ENCODE measurements around the gene NRTN. TPM values are rescaled to one million over a fixed set of nuclear protein-coding genes. Genes with fewer than 3 reads are reported as not detected.

Gene NRTN
- total and polyA plus RNA-seq, 2 donors (not counting 1 experiment from before 2014, with no cell fraction given) = 0.27 TPM; not detected in 1

DNA sequence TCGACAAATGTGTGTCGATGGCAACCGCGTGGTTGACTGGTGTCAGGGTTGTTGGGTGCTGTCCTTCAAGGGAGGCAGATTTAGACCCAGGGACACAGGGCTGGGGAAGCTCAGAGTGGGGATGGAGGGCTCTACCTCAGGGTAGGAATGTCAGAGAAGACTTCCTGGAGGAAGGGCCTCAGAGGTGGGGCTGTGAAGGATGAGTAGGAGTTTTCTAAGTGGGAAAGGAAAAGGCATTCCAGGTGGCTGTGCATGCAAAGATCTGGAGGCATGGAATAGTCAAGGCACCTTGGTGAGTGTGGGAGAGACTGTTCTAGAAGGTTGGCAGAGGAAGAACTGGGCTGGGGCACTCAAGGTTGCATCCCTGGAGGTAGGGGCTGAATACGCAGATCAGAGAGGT lies 2.0 kb downstream of the NRTN start:
- ChIA-PET CTCF (interaction anchor here (1.0 to 1.1 kb wide), 2 partner anchors 215 to 216 kb away, joined by 3 to 4 read pairs; no protein-coding TSS in a partner anchor), POLR2A (no interaction called here)
- H3K9ac ChIP-seq (ENCODE audit: low read length) = no peak overlapping the region
- no peak overlapping the region for H3K4me3 ChIP-seq (ENCODE audit: control extremely low read depth in 1 of 5, extremely low read depth in 1 of 5, insufficient read depth in 1 of 5, low read depth in 2 of 5, low read length in 4 of 5)
- WGBS (ENCODE audit: insufficient coverage) = 96% methylated on average over 5 of the region's 5 CpGs
- Mint-ChIP-seq H3K4me1 (peaks cover 21% of the 10 kb centered on the region), H3K4me3 (peak overlapping the region; percentile 1), H3K27me3 (peaks cover 14% of the 10 kb centered on the region), H3K9me3 (ENCODE audit: insufficient read depth) (no peaks in the 10 kb centered on the region), H3K27ac (no peak overlapping the region)
- ATAC-seq (ENCODE audit: low read depth) = no peak
- no peaks in the 10 kb centered on the region for H3K79me2 ChIP-seq (ENCODE audit: control insufficient read depth, insufficient read depth, low read length)
- H3K36me3 ChIP-seq (replicated peaks in 1 of 2; ENCODE audit: control extremely low read depth in 1 of 2, control insufficient read depth in 1 of 2, extremely low read depth in 1 of 2, insufficient read depth in 2 of 2, low read length in 1 of 2) = no peaks in the 10 kb centered on the region
- DNase-seq = no peak
- no peak for TF ChIP-seq EZH2 (IDR thresholded peaks at IDR 0.05; ENCODE audit: borderline replicate concordance, insufficient read depth, low read depth, low read length, poor library complexity, severe bottlenecking)
- no peak for TF ChIP-seq CTCF (IDR thresholded peaks at IDR 0.05)
- no peaks in the 10 kb centered on the region for H4K20me1 ChIP-seq (ENCODE audit: control insufficient read depth, insufficient read depth, low read length, poor library complexity, severe bottlenecking)
- H3K4me2 ChIP-seq (replicated peaks; ENCODE audit: low read depth, low read length, poor library complexity, severe bottlenecking) = no peak overlapping the region
- no peak overlapping the region for H3K27ac ChIP-seq (ENCODE audit: low read length in 2 of 2)
- peaks cover 0 to 29% (median 0%) of the 10 kb centered on the region in 3 donors for H3K9me3 ChIP-seq (ENCODE audit: control extremely low read depth in 1 of 3, control insufficient read depth in 2 of 3, insufficient read depth in 1 of 3, low read length in 2 of 3)
- peaks cover 0 to 36% (median 15%) of the 10 kb centered on the region in 4 experiments for H3K27me3 ChIP-seq (replicated peaks in 1 of 4; ENCODE audit: control extremely low read depth in 1 of 4, control insufficient read depth in 3 of 4, insufficient read depth in 4 of 4, low read length in 3 of 4)
- H2AFZ ChIP-seq (ENCODE audit: insufficient read depth, low read depth, low read length, poor library complexity, severe bottlenecking) = no peak overlapping the region
- intact Hi-C loops (cut with micrococcal nuclease) = loop anchor here (5.0 kb wide), 1 partner anchor 100 kb away; no protein-coding TSS in a partner anchor
- H3K4me1 ChIP-seq (ENCODE audit: control insufficient read depth in 2 of 2, insufficient read depth in 2 of 2, low read length in 2 of 2) = peaks cover 18 to 27% of the 10 kb centered on the region in 2 donors

- intact Hi-C loops (cut with micrococcal nuclease) = loop anchor here (5.0 kb wide), 1 partner anchor 99 kb away; no protein-coding TSS in a partner anchor
- Histone ChIP-seq H3K9me3 (ENCODE audit: control extremely low read depth in 1 of 3, control insufficient read depth in 2 of 3, insufficient read depth in 1 of 3, low read length in 2 of 3) (peaks cover 0 to 25% (median 0%) of the 10 kb centered on the region in 3 donors), H3K27ac (ENCODE audit: low read length in 2 of 2) (no peak overlapping the region), H3K27me3 (replicated peaks in 1 of 4; ENCODE audit: control extremely low read depth in 1 of 4, control insufficient read depth in 3 of 4, insufficient read depth in 4 of 4, low read length in 3 of 4) (peaks cover 0 to 22% (median 10%) of the 10 kb centered on the region in 4 experiments), H4K20me1 (ENCODE audit: control insufficient read depth, insufficient read depth, low read length, poor library complexity, severe bottlenecking) (no peaks in the 10 kb centered on the region), H3K4me2 (replicated peaks; ENCODE audit: low read depth, low read length, poor library complexity, severe bottlenecking) (no peak overlapping the region), H3K36me3 (replicated peaks in 1 of 2; ENCODE audit: control extremely low read depth in 1 of 2, control insufficient read depth in 1 of 2, extremely low read depth in 1 of 2, insufficient read depth in 2 of 2, low read length in 1 of 2) (no peaks in the 10 kb centered on the region), H2AFZ (ENCODE audit: insufficient read depth, low read depth, low read length, poor library complexity, severe bottlenecking) (no peak overlapping the region), H3K79me2 (ENCODE audit: control insufficient read depth, insufficient read depth, low read length) (no peaks in the 10 kb centered on the region), H3K9ac (ENCODE audit: low read length) (no peak overlapping the region), H3K4me3 (ENCODE audit: control extremely low read depth in 1 of 5, extremely low read depth in 1 of 5, insufficient read depth in 1 of 5, low read depth in 2 of 5, low read length in 4 of 5) (no peak overlapping the region), H3K4me1 (ENCODE audit: control insufficient read depth in 2 of 2, insufficient read depth in 2 of 2, low read length in 2 of 2) (peaks cover 15 to 21% of the 10 kb centered on the region in 2 donors)
- Mint-ChIP-seq H3K4me3 (no peak overlapping the region), H3K4me1 (peaks cover 14% of the 10 kb centered on the region), H3K9me3 (ENCODE audit: insufficient read depth) (no peaks in the 10 kb centered on the region), H3K27me3 (peaks cover 5% of the 10 kb centered on the region), H3K27ac (no peak overlapping the region)
- TF ChIP-seq EZH2 (IDR thresholded peaks at IDR 0.05; ENCODE audit: borderline replicate concordance, insufficient read depth, low read depth, low read length, poor library complexity, severe bottlenecking) = no peak
- no peak for TF ChIP-seq CTCF (IDR thresholded peaks at IDR 0.05)
- WGBS (ENCODE audit: insufficient coverage) = 77% methylated on average over 19 of the region's 21 CpGs
- ATAC-seq (ENCODE audit: low read depth) = no peak
- POLR2A ChIA-PET = interaction anchor here (0.6 to 0.7 kb wide), 3 partner anchors 17 to 1068 kb away, joined by 3 to 5 read pairs (median 3); partner anchors contain the start of gene DUS3L
- no peak for DNase-seq
- CTCF ChIA-PET = interaction anchor here (2.0 kb wide), 1 partner anchor 14 kb away, joined by 6 read pairs; no protein-coding TSS in a partner anchor
Measured at GRCh38 chr19:5808120-5808816, 3.4 kb downstream of the NRTN start.

Measured in B cell (primary cell).